ENCODE data around the gene INPP1.

INPP1 gene

GRCh38 chr2:190402986-190403603 is 59.7 kb downstream of the INPP1 start:
- no peak for TF ChIP-seq CEBPB (IDR thresholded peaks at IDR 0.05)
- TF ChIP-seq MAX (IDR thresholded peaks at IDR 0.05), result no peak
- no peak for TF ChIP-seq REST (IDR thresholded peaks at IDR 0.05; ENCODE audit: low read depth)
- TF ChIP-seq EGR1 (IDR thresholded peaks at IDR 0.05), result no peak
- no peak for TF ChIP-seq YY1 (IDR thresholded peaks at IDR 0.05; ENCODE audit: low read depth)
- no peak for TF ChIP-seq NFIC (IDR thresholded peaks at IDR 0.05)
- TF ChIP-seq RAD21 (IDR thresholded peaks at IDR 0.05; ENCODE audit: low read depth), result no peak
- no peak for TF ChIP-seq ZBTB7A (IDR thresholded peaks at IDR 0.05; ENCODE audit: low read depth)
- no peak for TF ChIP-seq TAF1 (IDR thresholded peaks at IDR 0.05; ENCODE audit: low read depth)
- no peak for TF ChIP-seq TCF12 (IDR thresholded peaks at IDR 0.05; ENCODE audit: low read depth)
- TF ChIP-seq TEAD4 (IDR thresholded peaks at IDR 0.05), result no peak
- TF ChIP-seq USF1 (IDR thresholded peaks at IDR 0.05), result no peak
- TF ChIP-seq CREB1 (IDR thresholded peaks at IDR 0.05; ENCODE audit: low read depth), result no peak
- no peak for TF ChIP-seq FOXM1 (IDR thresholded peaks at IDR 0.05; ENCODE audit: borderline replicate concordance, low read depth)
- TF ChIP-seq EP300 (IDR thresholded peaks at IDR 0.05; ENCODE audit: borderline replicate concordance), result no peak

GRCh38 chr2:190404487-190404886 is 61.1 kb downstream of the INPP1 start:
- no peak for TF ChIP-seq EGR1 (IDR thresholded peaks at IDR 0.05)
- TF ChIP-seq REST (IDR thresholded peaks at IDR 0.05; ENCODE audit: low read depth), result no peak
- no peak for TF ChIP-seq TEAD4 (IDR thresholded peaks at IDR 0.05)
- TF ChIP-seq FOXM1 (IDR thresholded peaks at IDR 0.05; ENCODE audit: borderline replicate concordance, low read depth), result no peak
- TF ChIP-seq RAD21 (IDR thresholded peaks at IDR 0.05; ENCODE audit: low read depth), result no peak
- TF ChIP-seq EP300 (IDR thresholded peaks at IDR 0.05; ENCODE audit: borderline replicate concordance), result no peak
- TF ChIP-seq TAF1 (IDR thresholded peaks at IDR 0.05; ENCODE audit: low read depth), result no peak
- no peak for TF ChIP-seq MAX (IDR thresholded peaks at IDR 0.05)
- TF ChIP-seq ZBTB7A (IDR thresholded peaks at IDR 0.05; ENCODE audit: low read depth), result no peak
- no peak for TF ChIP-seq TCF12 (IDR thresholded peaks at IDR 0.05; ENCODE audit: low read depth)
- TF ChIP-seq CEBPB (IDR thresholded peaks at IDR 0.05), result no peak
- TF ChIP-seq CREB1 (IDR thresholded peaks at IDR 0.05; ENCODE audit: low read depth), result no peak
- TF ChIP-seq NFIC (IDR thresholded peaks at IDR 0.05), result no peak
- TF ChIP-seq USF1 (IDR thresholded peaks at IDR 0.05), result no peak
- no peak for TF ChIP-seq YY1 (IDR thresholded peaks at IDR 0.05; ENCODE audit: low read depth)

GRCh38 chr2:190405070-190405469 is 61.7 kb downstream of the INPP1 start:
- TF ChIP-seq RAD21 (IDR thresholded peaks at IDR 0.05; ENCODE audit: low read depth) (no peak), TCF12 (IDR thresholded peaks at IDR 0.05; ENCODE audit: low read depth) (no peak), EP300 (IDR thresholded peaks at IDR 0.05; ENCODE audit: borderline replicate concordance) (no peak), YY1 (IDR thresholded peaks at IDR 0.05; ENCODE audit: low read depth) (no peak), ZBTB7A (IDR thresholded peaks at IDR 0.05; ENCODE audit: low read depth) (no peak), CREB1 (IDR thresholded peaks at IDR 0.05; ENCODE audit: low read depth) (no peak), FOXM1 (IDR thresholded peaks at IDR 0.05; ENCODE audit: borderline replicate concordance, low read depth) (no peak), EGR1 (IDR thresholded peaks at IDR 0.05) (no peak), USF1 (IDR thresholded peaks at IDR 0.05) (no peak), REST (IDR thresholded peaks at IDR 0.05; ENCODE audit: low read depth) (no peak), TAF1 (IDR thresholded peaks at IDR 0.05; ENCODE audit: low read depth) (no peak), TEAD4 (IDR thresholded peaks at IDR 0.05) (no peak), CEBPB (IDR thresholded peaks at IDR 0.05) (no peak), MAX (IDR thresholded peaks at IDR 0.05) (no peak), NFIC (IDR thresholded peaks at IDR 0.05) (no peak)
